Caco-2 (cell line): ENCODE data around the gene OR51E2. TPM values are rescaled to one million over a fixed set of nuclear protein-coding genes. Genes with fewer than 3 reads are reported as not detected.

Source experiments
- BruUV-seq: library from RNA; stranded (reverse); fragments of 400-500 nt; replicated peaks from 2 replicates; lab custom pipeline; 2021; lab: Mats Ljungman, UMichigan
- CTCF ChIA-PET: fragments of 300-600 bp; sonication (Branson Sonifier 250); formaldehyde crosslinking; loops from one replicate; lab custom pipeline; 2022; ENCODE audit warnings: antibody characterized with exemption; lab: Charles Lee
- POLR2A ChIA-PET: fragments of 300-600 bp; sonication (Branson Sonifier 250); formaldehyde crosslinking; loops from one replicate; lab custom pipeline; 2022; ENCODE audit warnings: antibody characterized with exemption; lab: Charles Lee
- DNase-seq, 2 experiments: peaks; one replicate each; pipeline versions ENCODE4 v3.0.0 to v3.0.0-alpha.2; 2020 to 2022
- H3K27me3 ChIP-seq: replicated peaks from 2 replicates; pipeline ENCODE4 v1.6.0; 2011; ENCODE audit warnings: low read length; ENCODE audit not compliant: control insufficient read depth, insufficient read depth
- H3K36me3 ChIP-seq: 2 replicates; pipeline ENCODE4 v1.5.1; 2011; ENCODE audit warnings: low read length; ENCODE audit not compliant: control insufficient read depth, insufficient read depth
- H3K4me1 ChIP-seq: fragments of 250-450 bp; sonication (Bioruptor Pico); 2 replicates; pipeline ENCODE4 v1.5.1; 2020; ENCODE audit warnings: mild to moderate bottlenecking
- H3K4me3 ChIP-seq: 2 replicates; pipeline ENCODE4 v1.5.1; 2011; ENCODE audit warnings: low read depth, mild to moderate bottlenecking, control low read depth, low read length
- H3K9me3 ChIP-seq: fragments of 250-450 bp; sonication (Bioruptor Pico); 2 replicates; pipeline ENCODE4 v1.5.1; 2020; ENCODE audit warnings: mild to moderate bottlenecking, moderate library complexity
- H3K27ac Mint-ChIP-seq: one replicate; pipeline ENCODE4 v1.8.0; 2022; ENCODE audit warnings: mixed read lengths; ENCODE audit not compliant: unreplicated experiment
- H3K27me3 Mint-ChIP-seq: one replicate; pipeline ENCODE4 v1.8.0; 2022; ENCODE audit warnings: mixed read lengths; ENCODE audit not compliant: insufficient read depth, unreplicated experiment
- H3K36me3 Mint-ChIP-seq: one replicate; pipeline ENCODE4 v1.8.0; 2022; ENCODE audit warnings: mild to moderate bottlenecking, mixed read lengths; ENCODE audit not compliant: insufficient read depth, unreplicated experiment
- H3K4me1 Mint-ChIP-seq: one replicate; pipeline ENCODE4 v1.8.0; 2022; ENCODE audit warnings: low read depth, mixed read lengths; ENCODE audit not compliant: unreplicated experiment
- H3K4me3 Mint-ChIP-seq: one replicate; pipeline ENCODE4 v1.8.0; 2022; ENCODE audit warnings: mild to moderate bottlenecking, moderate library complexity, mixed read lengths; ENCODE audit not compliant: unreplicated experiment
- H3K9me3 Mint-ChIP-seq: one replicate; pipeline ENCODE4 v1.8.0; 2022; ENCODE audit warnings: mixed read lengths; ENCODE audit not compliant: unreplicated experiment
- intact Hi-C: fragments of 100-400 bp; cut with micrococcal nuclease; formaldehyde crosslinking; loops from one replicate; pipeline ENCODE4 v1.10.0; 2022; ENCODE audit not compliant: unreplicated experiment
- total RNA-seq: library from RNA; stranded (reverse); gene quantifications from 2 replicates; pipeline ENCODE4 v1.2.3, GENCODE V29; 2022
- TF ChIP-seq, protein P1 (sequence below), 2 experiments: fragments of 200-600 bp in 1 of 2; IDR thresholded peaks; 1 replicate in 1 of 2; 2 replicates in 1 of 2; pipeline versions ENCODE4 v1.5.1 to v1.8.0; 2011 to 2022; ENCODE audit warnings: antibody characterized with exemption in 1 of 2, control low read depth in 1 of 2, inconsistent platforms in 1 of 2, low read depth in 1 of 2, low read length in 1 of 2, mild to moderate bottlenecking in 1 of 2, moderate library complexity in 1 of 2; ENCODE audit not compliant: insufficient read depth in 1 of 2, severe bottlenecking in 1 of 2, unreplicated experiment in 1 of 2

Gene OR51E2
- total RNA-seq, 1 experiment from 2014 or later = not detected

DNA sequence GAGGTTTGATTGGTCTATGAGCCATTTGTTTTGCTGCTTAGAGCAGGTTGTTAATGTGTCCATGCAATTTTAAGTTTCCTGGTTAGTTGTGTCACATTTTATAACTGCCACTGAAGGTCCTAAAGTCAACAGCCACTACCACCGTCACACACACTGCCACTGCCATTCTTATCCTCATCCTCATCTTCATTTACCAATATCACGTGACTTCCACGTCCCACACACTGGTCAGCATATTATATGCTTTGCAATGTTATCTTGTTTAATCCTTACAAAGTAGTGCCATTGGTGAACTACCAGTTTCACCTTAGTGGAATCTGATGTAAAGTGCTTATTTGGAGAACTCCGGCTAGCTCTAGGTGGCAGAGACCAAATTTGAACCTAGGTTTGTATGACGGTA lies 16.6 kb upstream of the OR51E2 start:
- Mint-ChIP-seq H3K9me3 (no peaks in the 10 kb centered on the region), H3K4me3 (no peak overlapping the region), H3K27me3 (peaks cover 22% of the 10 kb centered on the region), H3K4me1 (peaks cover 13% of the 10 kb centered on the region), H3K36me3 (no peaks in the 10 kb centered on the region), H3K27ac (no peak overlapping the region)
- Histone ChIP-seq H3K36me3 (no peaks in the 10 kb centered on the region), H3K27me3 (no peaks in the 10 kb centered on the region), H3K4me3 (no peak overlapping the region), H3K4me1 (no peaks in the 10 kb centered on the region), H3K9me3 (no peaks in the 10 kb centered on the region)
- no peak for DNase-seq
- TF ChIP-seq, protein P1, sequence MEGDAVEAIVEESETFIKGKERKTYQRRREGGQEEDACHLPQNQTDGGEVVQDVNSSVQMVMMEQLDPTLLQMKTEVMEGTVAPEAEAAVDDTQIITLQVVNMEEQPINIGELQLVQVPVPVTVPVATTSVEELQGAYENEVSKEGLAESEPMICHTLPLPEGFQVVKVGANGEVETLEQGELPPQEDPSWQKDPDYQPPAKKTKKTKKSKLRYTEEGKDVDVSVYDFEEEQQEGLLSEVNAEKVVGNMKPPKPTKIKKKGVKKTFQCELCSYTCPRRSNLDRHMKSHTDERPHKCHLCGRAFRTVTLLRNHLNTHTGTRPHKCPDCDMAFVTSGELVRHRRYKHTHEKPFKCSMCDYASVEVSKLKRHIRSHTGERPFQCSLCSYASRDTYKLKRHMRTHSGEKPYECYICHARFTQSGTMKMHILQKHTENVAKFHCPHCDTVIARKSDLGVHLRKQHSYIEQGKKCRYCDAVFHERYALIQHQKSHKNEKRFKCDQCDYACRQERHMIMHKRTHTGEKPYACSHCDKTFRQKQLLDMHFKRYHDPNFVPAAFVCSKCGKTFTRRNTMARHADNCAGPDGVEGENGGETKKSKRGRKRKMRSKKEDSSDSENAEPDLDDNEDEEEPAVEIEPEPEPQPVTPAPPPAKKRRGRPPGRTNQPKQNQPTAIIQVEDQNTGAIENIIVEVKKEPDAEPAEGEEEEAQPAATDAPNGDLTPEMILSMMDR (IDR thresholded peaks at IDR 0.05; ENCODE audit: insufficient read depth in 1 of 2, low read depth in 1 of 2, low read length in 1 of 2, severe bottlenecking in 1 of 2, unreplicated experiment in 1 of 2) = no peak
- ChIA-PET POLR2A (no interaction called here), CTCF (no interaction called here)
- no TSS peak for BruUV-seq
- intact Hi-C loops = no loop called here

DNA sequence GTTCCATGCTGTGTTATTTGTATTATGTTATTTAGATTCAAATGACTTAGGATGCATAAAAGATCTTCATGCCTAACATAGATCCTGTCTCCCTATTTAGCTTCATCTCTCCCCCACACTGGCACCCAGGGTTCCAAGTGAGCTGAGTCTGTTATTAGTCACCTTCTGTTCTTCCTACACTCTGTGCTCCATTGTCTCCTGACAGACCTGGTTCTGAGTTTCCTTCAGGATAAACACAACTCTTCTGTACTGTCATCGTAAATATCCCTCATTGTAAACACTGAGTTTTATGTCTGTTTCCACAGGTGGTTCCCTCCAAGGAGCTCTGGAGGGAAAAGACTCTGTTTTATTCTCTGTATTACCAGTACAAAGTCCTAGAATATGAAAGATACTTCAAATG lies 15.6 kb upstream of the OR51E2 start:
- BruUV-seq = no TSS peak
- Histone ChIP-seq H3K36me3 (no peaks in the 10 kb centered on the region), H3K27me3 (no peaks in the 10 kb centered on the region), H3K4me3 (no peak overlapping the region), H3K9me3 (no peaks in the 10 kb centered on the region), H3K4me1 (no peaks in the 10 kb centered on the region)
- no peak for DNase-seq
- ChIA-PET POLR2A (no interaction called here), CTCF (no interaction called here)
- Mint-ChIP-seq H3K9me3 (no peaks in the 10 kb centered on the region), H3K27me3 (peaks cover 22% of the 10 kb centered on the region), H3K4me1 (peaks cover 5% of the 10 kb centered on the region), H3K36me3 (no peaks in the 10 kb centered on the region), H3K4me3 (no peak overlapping the region), H3K27ac (no peak overlapping the region)
- TF ChIP-seq, protein P1 (IDR thresholded peaks at IDR 0.05; ENCODE audit: insufficient read depth in 1 of 2, low read depth in 1 of 2, low read length in 1 of 2, severe bottlenecking in 1 of 2, unreplicated experiment in 1 of 2) = no peak
- intact Hi-C loops = no loop called here

DNA sequence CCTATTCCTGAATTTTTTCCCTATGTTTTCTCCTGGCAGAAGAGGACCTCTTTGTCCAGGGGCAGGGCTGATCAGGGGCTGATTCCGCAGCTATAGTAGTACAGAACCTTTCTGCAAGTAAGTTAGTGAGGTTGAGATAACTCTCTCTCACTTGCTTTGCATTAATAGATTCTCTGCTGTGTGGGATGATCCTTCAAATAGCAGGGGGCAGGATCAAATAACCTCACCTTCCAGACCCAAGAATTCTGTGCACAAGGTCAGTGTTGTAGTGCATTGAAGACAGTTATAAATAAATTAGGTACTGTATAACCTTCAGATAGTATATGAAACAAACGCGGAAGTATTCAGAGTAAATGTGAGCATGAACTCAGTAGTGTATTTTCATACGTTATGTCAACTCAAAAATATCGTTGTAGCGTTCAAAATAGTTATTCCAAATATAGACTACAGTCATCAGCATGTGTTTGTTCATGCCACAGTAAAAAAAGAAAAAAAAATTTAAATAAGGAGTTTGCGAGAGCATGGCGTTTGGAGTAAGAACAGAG lies 7.2 kb upstream of the OR51E2 start:
- no peak overlapping the region for H3K27ac Mint-ChIP-seq
- H3K27me3 ChIP-seq = no peaks in the 10 kb centered on the region
- TF ChIP-seq, protein P1 (IDR thresholded peaks at IDR 0.05; ENCODE audit: insufficient read depth in 1 of 2, low read depth in 1 of 2, low read length in 1 of 2, severe bottlenecking in 1 of 2, unreplicated experiment in 1 of 2) = no peak
- no peaks in the 10 kb centered on the region for H3K4me1 Mint-ChIP-seq
- ChIA-PET CTCF (no interaction called here), POLR2A (interaction anchor here (0.6 kb wide), 1 partner anchor 81 kb away, joined by 3 read pairs; no protein-coding TSS in a partner anchor)
- no peak overlapping the region for H3K4me3 Mint-ChIP-seq
- intact Hi-C loops = loop anchor here (2.0 kb wide), 1 partner anchor 70 kb away; no protein-coding TSS in a partner anchor
- no TSS peak for BruUV-seq
- H3K9me3 Mint-ChIP-seq = no peaks in the 10 kb centered on the region
- H3K4me3 ChIP-seq = no peak overlapping the region
- no peaks in the 10 kb centered on the region for H3K9me3 ChIP-seq
- no peaks in the 10 kb centered on the region for H3K4me1 ChIP-seq
- H3K36me3 ChIP-seq = no peaks in the 10 kb centered on the region
- DNase-seq = no peak
- H3K36me3 Mint-ChIP-seq = no peaks in the 10 kb centered on the region
- H3K27me3 Mint-ChIP-seq = peaks cover 6% of the 10 kb centered on the region
